T47D (cell line): ENCODE results near the gene GPR52.
"Not testable (repeated sequence)": the region's sequence is repeated elsewhere in the genome, so short reads cannot be mapped to it uniquely, and the experiment has no call there.

Source experiments
- DNase-seq, 2 experiments: peaks; one replicate each; pipeline versions ENCODE4 v3.0.0 to v3.0.0-alpha.2; 2011 to 2012; ENCODE audit warnings: low read depth in 1 of 2, low spot score in 1 of 2
- JUND ChIP-seq: IDR thresholded peaks from 2 replicates; pipeline ENCODE4 v1.6.1; 2012; ENCODE audit warnings: low read depth
- in situ Hi-C: cut with HindIII; loops from 2 replicates; pipeline ENCODE4 v1.10.0; 2016; ENCODE audit warnings: low sequenced_read_pairs, low pct_unique_long_range_greater_than_20kb

Gene GPR52, protein sequence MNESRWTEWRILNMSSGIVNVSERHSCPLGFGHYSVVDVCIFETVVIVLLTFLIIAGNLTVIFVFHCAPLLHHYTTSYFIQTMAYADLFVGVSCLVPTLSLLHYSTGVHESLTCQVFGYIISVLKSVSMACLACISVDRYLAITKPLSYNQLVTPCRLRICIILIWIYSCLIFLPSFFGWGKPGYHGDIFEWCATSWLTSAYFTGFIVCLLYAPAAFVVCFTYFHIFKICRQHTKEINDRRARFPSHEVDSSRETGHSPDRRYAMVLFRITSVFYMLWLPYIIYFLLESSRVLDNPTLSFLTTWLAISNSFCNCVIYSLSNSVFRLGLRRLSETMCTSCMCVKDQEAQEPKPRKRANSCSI

DNA sequence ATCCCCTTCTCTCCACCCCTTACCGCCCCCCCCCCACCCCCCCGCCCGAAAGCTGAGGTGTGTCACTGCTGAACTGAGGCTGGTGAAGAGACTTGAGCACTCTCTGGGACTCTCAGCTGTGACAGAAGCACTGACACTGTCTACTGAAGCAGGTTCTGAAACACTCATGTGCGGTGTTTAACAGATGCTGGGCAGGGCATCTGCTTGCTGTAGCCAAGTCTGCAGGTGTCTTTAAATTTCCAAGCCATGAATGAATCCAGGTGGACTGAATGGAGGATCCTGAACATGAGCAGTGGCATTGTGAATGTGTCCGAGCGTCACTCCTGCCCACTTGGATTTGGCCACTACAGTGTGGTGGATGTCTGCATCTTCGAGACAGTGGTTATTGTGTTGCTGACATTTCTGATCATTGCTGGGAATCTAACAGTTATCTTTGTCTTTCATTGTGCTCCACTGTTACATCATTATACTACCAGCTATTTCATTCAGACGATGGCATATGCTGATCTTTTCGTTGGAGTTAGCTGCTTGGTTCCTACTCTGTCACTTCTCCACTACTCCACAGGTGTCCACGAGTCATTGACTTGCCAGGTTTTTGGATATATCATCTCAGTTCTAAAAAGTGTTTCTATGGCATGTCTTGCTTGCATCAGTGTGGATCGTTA lies at the start of gene GPR52:
Gene GPR52 (plus strand): TSS at position 99 of the 665 bp plus-strand sequence. CDS start 148 bp downstream, at position 247.
- in situ Hi-C loops, result no loop called here
- TF ChIP-seq JUND, result no peak

DNA sequence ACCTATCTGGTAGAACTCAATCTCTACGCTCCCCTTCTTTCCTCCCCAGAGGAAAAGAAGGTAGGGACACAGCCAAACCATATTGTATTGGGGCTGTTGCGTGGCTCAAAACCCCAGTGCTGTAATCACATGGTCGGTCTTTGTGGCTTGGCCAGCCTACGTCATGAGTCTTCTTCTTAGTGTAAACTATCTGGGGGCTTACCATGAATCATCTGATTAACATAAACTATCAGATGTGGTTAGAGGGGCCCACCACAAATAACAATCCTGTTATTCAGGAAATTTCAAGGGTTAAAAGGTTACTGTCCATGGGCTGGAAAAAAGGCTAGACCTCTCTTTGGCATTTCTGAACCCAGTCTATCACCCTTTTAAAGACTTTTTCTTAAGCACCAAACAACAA lies 49.5 kb upstream of the GPR52 start:
- in situ Hi-C loops, result no loop called here
- DNase-seq, result no peak
- TF ChIP-seq JUND, result no peak

More for the DNA sequence above, at the start of gene GPR52:
- no peak for DNase-seq

DNA sequence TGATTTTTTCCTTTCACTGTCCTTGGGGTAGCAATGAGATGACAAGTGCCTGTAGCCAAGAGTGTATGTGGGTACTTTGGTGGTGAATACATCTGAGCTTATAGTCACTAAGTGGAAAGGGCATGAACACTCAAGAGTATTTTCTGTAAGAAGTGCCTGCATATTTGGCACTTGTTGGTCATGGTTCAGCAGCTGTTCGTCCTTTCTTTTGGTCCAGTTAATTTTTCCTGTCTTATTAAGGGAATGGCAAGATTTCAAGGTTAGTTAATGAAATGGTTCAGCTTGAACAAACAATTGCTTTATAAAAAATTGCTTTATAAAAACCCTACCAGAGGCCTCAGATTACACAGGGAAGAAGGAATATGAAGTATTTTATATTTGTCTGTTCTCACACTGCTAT lies 48.6 kb upstream of the GPR52 start:
- no peak for DNase-seq
- in situ Hi-C loops, result no loop called here
- TF ChIP-seq JUND, result no peak

DNA sequence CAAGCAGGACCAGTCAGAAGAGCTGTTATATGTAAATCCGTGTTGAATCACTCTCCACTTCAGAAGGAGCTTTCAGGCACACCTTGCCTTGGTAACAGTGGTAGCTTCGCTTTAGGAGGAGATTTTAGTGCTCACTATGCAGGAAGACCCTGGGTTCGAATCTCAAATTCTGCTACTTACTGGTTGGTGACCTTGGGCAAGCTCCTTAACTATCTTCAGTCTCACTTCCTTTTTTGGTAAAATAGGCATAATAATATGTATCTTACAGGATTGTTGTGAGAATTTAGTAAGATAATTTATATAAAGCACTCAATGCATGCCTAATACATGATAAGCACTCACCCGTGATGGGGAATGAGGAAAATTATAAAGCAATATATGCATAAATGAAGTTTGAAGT lies 46.7 kb upstream of the GPR52 start:
- no peak for DNase-seq
- TF ChIP-seq JUND, result no peak
- in situ Hi-C loops, result no loop called here

DNA sequence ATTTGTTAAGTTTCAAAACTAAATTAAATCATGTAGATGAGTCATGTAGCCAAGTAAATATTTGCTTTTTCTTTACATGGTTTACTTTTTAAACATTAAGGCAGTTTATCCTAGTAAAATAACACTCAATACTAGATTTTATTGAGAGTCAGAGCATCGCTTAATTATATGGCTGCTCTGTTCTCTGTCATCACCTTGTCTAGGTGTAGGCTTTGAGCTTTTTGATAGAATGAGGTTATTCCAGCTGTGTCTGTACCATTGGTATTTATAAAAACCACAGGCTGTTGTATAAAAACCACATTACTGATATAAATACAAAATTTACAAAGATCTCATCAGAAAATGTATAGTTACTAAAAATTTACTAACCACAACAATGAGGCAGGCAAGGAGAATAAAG lies 42.5 kb upstream of the GPR52 start:
- in situ Hi-C loops, result no loop called here
- TF ChIP-seq JUND, result 0 out of 2 replicates have a peak, but pooled peaks have one; percentile 26
- DNase-seq, result no peak

DNA sequence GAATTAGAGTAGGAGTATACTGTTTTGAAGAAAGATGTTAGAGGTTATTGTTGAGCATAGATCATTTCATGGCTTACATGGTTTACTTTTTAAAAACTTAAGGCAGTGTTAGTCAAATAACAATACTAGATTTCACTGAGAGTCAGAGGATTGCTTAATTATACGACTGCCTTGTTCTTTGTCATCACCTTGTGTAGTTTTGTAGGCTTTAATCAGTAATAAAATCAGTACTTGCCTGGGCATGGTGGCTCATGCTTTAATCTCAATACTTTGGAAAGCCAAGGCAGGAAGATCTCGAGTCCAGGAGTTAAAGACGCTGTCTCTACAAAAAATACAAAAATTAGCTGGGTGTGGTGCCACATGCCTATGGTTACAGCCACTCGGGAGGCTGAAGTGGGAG lies 41.3 kb upstream of the GPR52 start:
- in situ Hi-C loops, result no loop called here
- DNase-seq, result no peak
- no peak for TF ChIP-seq JUND

DNA sequence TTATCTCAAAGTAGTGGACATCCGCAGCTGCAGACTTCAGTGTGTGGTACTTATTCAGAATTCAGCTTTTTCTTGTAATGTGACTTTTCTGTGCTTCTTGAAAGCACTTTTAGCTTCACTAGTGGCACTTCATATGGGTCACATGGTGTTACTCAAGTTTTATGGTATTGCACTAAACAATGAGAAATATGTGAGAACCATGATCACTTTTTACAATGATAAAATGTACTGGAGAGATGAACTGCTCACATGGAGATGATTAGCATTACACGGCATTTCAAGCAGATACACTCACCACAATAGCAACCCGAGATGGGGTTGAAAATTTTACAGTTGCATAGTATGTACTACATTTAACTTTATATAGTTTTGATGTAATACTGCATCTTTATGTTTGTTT lies 40.1 kb upstream of the GPR52 start:
- in situ Hi-C loops, result no loop called here
- no peak for TF ChIP-seq JUND
- DNase-seq, result no peak

DNA sequence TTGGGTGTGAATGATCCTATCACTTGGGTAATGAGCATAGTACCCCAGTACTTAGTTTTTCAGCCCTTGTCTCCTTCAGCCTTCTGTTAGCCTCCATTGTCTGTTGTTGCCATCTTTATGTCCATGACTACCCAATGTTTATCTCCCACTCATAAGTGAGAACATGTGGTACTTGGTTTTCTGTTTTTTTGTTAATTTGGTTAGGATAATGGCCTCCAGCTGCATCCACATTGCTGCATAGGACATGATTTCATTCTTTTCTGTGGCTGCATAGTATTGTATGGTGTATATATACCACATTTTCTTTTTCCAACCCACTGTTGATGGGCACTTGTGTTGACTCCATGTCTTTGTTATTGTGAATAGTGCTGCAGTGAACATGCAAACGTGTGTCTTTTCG lies 39.6 kb upstream of the GPR52 start:
- in situ Hi-C loops, result no loop called here
- no peak for DNase-seq
- TF ChIP-seq JUND, result no peak

DNA sequence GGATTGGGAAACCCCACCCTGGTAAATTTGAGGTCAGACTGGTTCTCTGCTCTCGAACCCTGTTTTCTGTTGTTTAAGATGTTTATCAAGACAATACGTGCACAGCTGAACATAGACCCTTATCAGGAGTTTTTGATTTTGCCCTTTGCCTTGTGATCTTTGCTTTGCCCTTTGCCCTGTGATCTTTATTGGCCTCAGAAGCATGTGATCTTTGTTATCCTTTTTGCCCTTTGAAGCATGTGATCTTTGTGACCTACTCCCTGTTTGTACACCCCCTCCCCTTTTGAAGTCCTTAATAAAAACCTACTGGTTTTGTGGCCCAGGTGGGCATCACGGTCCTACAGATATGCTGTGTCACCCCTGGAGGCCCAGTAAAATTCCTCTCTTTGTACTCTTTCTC lies 38.0 kb upstream of the GPR52 start:
- in situ Hi-C loops, DNase-seq: not testable (repeated sequence)

DNA sequence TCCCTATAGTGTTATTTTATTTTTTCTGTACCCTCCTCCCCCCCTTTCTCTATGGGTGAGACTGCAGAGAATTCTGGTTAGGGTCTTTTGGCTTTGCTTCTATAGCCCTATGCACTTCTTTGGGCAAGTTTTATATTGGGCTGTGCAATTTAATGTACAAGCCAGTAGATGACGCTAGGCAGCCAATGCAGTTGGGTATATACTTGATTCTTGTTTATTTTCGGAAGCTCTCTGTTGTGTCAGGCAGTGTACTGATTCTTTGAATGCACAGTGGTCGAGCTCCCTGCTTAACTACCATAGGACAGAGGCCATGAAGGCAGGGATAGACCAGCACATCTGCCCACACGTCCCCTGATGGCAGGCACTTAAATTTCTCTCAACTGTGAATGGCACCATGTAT lies 34.1 kb upstream of the GPR52 start:
- peak in 1 of 2 experiments; percentile 34 for DNase-seq
- in situ Hi-C loops, result no loop called here
- no peak for TF ChIP-seq JUND

DNA sequence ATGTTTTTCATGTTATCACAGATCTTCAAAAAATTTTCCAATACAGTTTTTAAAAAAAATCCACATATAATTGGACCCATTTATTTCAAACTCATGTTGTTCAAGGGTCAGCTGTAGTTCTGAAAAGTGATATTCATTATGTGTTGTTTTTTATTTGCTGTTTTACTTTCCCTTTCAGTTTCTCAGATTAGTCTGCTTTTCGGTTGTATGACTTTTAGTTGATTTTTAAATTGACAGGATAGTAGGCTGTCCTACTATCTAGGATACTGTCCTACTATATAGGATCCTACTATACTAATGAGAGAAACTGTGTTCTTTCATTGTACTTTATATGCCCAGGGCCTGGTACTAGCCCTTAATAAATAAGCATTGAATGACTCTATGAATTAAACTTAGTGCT lies 33.6 kb upstream of the GPR52 start:
- no peak for DNase-seq
- TF ChIP-seq JUND, result no peak
- in situ Hi-C loops, result no loop called here

DNA sequence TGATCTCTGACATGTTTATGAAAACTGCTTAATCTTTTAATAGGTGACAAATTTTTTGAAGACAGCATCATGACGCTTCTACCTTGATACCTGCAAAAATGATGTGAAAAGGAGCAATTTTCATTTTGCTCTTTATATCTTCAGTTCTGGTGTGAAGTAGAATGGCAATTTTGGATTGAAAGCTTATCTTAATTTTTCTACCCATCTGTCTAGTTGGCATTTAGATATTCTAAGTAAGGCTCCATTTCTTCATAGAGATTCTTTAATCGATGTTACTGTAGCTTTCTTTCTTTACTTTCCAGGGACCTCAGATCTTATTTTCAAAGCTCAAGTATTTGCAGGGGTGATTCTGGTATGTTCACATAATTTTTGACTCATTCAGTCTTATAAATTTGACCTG lies 32.3 kb upstream of the GPR52 start:
- DNase-seq, result no peak
- in situ Hi-C loops, result no loop called here
- TF ChIP-seq JUND, result no peak

DNA sequence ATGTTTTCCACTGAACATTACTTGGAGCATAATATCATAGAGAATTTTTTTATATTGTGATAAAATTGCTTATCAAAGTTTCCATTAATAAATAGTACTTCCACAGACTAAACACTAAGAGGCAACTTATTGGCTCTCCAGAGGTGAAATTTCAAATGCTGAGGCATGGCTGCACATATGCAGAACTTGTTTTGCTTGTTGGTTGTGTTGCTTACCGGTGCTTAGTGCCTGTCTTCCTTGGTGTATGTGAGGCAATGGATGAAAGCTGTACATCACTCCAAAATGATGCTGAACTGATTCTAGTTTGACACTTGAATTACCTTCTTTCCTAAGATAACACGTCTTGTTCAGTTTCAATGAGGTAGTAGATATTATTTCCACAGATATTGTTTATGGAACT lies 29.8 kb upstream of the GPR52 start:
- no peak for TF ChIP-seq JUND
- peak in 1 of 2 experiments; percentile 51 for DNase-seq
- in situ Hi-C loops, result no loop called here
